Ectodermal cell (in vitro differentiated cells): Measurements from ENCODE around the gene SAP130. TPM values are rescaled to one million over a fixed set of nuclear protein-coding genes. Genes with fewer than 3 reads are reported as not detected.

Experiments used
- H3K27ac ChIP-seq: 2 replicates; pipeline ENCODE4 v1.7.0; 2013; ENCODE audit warnings: mild to moderate bottlenecking, low read depth, low read length; ENCODE audit not compliant: insufficient read depth, poor library complexity, severe bottlenecking
- H3K27me3 ChIP-seq: 2 replicates; pipeline ENCODE4 v1.7.0; 2013; ENCODE audit warnings: mild to moderate bottlenecking, low read length; ENCODE audit not compliant: insufficient read depth, control insufficient read depth, poor library complexity, severe bottlenecking
- H3K36me3 ChIP-seq: one replicate; pipeline ENCODE4 v1.7.0; 2013; ENCODE audit warnings: low read length; ENCODE audit not compliant: control insufficient read depth, insufficient read depth
- H3K4me1 ChIP-seq: one replicate; pipeline ENCODE4 v1.7.0; 2013; ENCODE audit warnings: low read length; ENCODE audit not compliant: control insufficient read depth, insufficient read depth
- H3K4me3 ChIP-seq: 2 replicates; pipeline ENCODE4 v1.7.0; 2013; ENCODE audit warnings: low read depth, low read length, control low read depth; ENCODE audit not compliant: insufficient read depth
- H3K9me3 ChIP-seq: 2 replicates; pipeline ENCODE4 v1.7.0; 2013; ENCODE audit warnings: mild to moderate bottlenecking, low read length, moderate library complexity; ENCODE audit not compliant: control insufficient read depth
- WGBS, 2 experiments: methylation state at CpG; one replicate each; pipeline ENCODE4 v1.1.7; 2013; ENCODE audit warnings: missing lambda C conversion rate in 2 of 2; 5-methylcytosine and 5-hydroxymethylcytosine counted together
- polyA plus RNA-seq, 4 experiments: library from polyadenylated mRNA; stranded (reverse); fragments of 50-300 nt; gene quantifications; one replicate each; pipeline ENCODE4 v1.2.3, GENCODE V29; 2013

SAP130 gene
- polyA plus RNA-seq (2013, experiment 1 of 4): 54.3 TPM
- polyA plus RNA-seq (2013, experiment 2 of 4): 56.1 TPM
- polyA plus RNA-seq (2013, experiment 3 of 4): 42.2 TPM
- 46.3 TPM for polyA plus RNA-seq (2013, experiment 4 of 4)

DNA sequence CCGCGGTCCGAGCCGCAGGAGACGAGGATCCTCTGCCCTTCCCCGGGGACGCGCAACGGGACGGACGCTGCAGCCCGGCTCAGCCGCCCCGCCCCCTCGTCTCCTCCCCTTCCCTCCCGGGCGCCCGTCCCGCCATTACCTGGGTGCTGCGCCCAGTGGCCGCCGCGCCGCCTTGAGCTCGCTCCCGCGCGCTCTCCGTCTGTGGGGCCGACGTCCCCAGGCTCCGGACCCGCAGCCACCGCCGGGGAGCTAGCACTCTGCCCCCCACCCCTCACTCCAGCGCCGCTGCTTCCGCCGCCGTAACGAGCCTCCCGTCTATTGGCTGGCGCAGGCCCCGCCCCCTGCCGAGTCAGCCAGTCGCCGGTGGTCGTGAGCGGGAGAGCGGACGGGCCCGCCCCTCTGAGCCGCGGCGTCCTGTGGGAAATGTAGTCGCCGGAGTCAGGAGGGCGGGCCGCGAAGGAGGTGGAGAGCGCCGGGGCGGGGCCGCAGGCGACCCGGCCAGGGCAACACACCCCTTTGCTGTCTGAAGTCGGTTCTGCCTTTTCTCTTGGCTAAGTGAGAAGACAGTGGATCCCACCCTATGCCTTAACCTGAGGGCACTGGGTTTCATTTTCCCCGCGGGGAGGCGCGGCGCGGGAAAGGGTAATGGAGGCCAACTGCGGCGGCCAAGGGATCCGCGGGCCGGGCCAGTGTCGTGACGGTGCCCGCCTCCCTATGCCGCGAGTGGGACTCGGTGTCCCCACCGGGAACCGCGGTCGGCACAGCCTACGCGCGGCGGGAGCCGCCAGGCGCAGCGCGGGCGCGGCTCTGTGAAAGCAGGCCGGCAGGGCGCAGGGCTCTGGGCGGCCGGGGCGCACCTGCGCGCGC lies at the start of gene SAP130:
SAP130 (minus strand) TSS at position 259 of the 867 bp plus-strand sequence. CDS start 1,767 bp downstream, outside the sequence.
- peak within 1 kb of the TSS; percentile 88 for H3K4me3 ChIP-seq
- peak within 1 kb of the TSS; percentile 79 for H3K27ac ChIP-seq
- H3K36me3 ChIP-seq: no peaks in the 10 kb centered on the region
- peaks cover 5% of the 10 kb centered on the region for H3K4me1 ChIP-seq
- 0% methylated on average over 106 of the region's 106 CpGs for WGBS, 2 experiments
- peaks cover 2% of the 10 kb centered on the region for H3K9me3 ChIP-seq
- H3K27me3 ChIP-seq: peaks cover 18% of the 10 kb centered on the region

DNA sequence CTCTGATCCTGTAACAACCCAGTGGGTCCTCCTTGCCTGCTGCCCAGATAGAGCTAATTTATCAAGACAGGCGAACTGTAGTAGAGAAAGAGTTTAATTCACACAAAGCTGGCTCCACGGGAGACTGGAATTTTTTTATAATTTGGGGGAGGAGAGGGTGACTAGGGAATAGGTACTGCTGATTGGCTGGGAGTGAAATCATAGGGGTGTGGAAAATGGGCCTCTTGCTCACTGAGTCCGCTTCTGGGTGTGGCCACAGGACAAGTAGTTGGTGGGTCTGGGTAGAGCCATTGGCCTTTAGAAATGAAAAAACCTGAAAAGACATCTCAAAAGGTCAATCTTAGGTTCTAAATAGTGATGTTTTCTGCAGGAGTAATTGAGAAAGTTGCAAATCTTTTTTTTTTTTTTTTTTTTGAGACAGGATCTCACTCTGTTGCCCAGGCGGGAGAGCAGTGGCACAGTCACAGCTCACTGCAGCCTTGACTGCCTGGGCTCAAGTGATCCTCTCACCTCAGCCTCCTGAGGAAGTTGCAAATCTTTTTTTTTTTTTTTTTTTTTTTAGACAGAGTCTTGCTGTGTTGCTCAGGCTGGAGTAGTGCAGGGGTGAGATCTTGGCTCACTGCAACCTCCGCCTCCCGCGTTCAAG lies 48.7 kb upstream of the SAP130 start:
- H3K4me3 ChIP-seq: no peak overlapping the region
- H3K4me1 ChIP-seq: no peaks in the 10 kb centered on the region
- H3K27me3 ChIP-seq: no peaks in the 10 kb centered on the region
- no peak overlapping the region for H3K27ac ChIP-seq
- H3K36me3 ChIP-seq: no peaks in the 10 kb centered on the region
- no peaks in the 10 kb centered on the region for H3K9me3 ChIP-seq
- WGBS, 2 experiments: 89 to 95% methylated on average over 7 of the region's 7 CpGs

DNA sequence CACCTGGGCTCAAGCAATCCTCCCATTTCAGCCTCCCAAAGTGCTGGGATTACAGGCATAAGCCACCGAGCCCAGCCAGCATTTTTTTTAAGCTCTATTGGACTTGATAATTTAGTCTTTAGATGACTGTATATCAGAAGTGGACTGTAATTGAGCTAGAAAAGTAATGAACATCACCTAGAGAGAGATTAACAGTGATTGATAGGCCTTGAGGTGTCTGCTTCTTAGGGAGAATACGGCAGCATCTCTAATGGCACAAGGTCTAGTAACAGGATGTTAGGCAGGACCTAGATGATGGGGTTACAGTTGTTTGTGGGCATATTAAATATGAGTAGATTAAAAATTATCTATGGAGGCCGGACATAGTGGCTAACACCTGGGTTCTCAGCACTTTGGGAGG lies 45.4 kb upstream of the SAP130 start:
- Histone ChIP-seq H3K4me3 (no peak overlapping the region), H3K27ac (no peak overlapping the region), H3K36me3 (no peaks in the 10 kb centered on the region), H3K4me1 (no peaks in the 10 kb centered on the region), H3K9me3 (no peaks in the 10 kb centered on the region), H3K27me3 (no peaks in the 10 kb centered on the region)
- 90 to 95% methylated on average over 3 of the region's 3 CpGs for WGBS, 2 experiments

DNA sequence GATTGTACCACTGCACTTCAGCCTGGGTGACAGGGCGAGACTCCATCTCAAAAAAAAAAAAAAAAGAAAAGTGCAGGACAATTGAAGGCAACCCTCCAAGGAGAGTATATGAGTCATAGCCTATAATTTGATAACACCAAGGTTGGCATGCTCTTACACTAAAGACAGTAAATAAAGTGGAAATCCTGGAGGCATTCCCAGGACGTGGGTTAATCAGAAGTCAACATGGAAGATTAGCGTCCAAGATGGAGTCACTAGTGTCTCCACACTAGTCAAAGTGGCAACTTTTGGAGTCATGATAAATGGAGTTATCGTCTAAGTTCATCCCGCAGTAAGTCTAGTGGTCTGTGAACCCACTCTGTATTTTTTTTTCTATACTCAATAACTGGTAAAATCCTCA lies 41.9 kb upstream of the SAP130 start:
- H3K27ac ChIP-seq: no peak overlapping the region

DNA sequence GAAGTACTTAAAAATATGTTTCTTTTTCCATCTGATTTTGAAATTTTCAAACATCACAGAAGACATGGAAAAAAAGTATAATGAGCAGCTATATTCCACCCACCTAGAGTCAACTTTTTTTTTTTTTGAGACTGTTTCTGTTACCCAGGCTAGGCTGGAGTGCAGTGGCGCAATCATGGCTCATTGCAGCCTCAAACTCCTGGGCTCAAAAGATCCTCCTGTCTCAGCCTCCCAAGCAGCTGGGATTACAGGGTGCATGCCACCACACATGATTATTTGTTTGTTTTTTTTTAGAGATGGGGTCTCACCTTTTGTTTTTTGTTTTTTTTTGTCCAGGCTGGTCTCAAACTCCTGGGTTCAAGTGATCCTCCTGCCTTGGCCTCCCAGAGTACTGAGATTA lies 36.5 kb upstream of the SAP130 start:
- H3K27ac ChIP-seq: no peak overlapping the region
- no peaks in the 10 kb centered on the region for H3K4me1 ChIP-seq
- 88 to 95% methylated on average over 1 of the region's 1 CpG for WGBS, 2 experiments
- H3K36me3 ChIP-seq: no peaks in the 10 kb centered on the region
- no peaks in the 10 kb centered on the region for H3K27me3 ChIP-seq
- no peak overlapping the region for H3K4me3 ChIP-seq
- no peaks in the 10 kb centered on the region for H3K9me3 ChIP-seq

More for the DNA sequence above, 41.9 kb upstream of the SAP130 start:
- Histone ChIP-seq H3K9me3 (no peaks in the 10 kb centered on the region), H3K27me3 (no peaks in the 10 kb centered on the region), H3K36me3 (no peaks in the 10 kb centered on the region), H3K4me3 (no peak overlapping the region), H3K4me1 (no peaks in the 10 kb centered on the region)
- 97% methylated on average over 5 of the region's 5 CpGs for WGBS, 2 experiments

DNA sequence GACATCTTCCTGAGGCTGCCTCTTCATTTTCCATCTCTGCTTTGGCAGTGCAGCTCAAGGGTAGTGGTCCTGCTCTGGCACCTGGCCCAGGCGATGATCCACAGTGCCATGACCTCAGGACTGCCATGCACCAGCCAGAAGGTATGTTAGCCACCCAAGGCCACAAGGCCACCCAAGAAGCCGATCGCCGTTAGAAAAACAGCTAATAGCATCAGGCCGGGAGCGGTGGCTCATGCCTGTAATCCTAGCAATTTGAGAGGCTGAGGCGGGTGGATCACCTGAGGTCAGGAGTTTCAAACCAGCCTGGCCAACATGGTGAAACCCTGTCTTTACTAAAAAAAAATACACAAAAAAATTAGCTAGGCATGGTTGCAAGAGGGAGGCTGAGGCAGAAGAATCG lies 34.7 kb upstream of the SAP130 start:
- no peaks in the 10 kb centered on the region for H3K36me3 ChIP-seq
- no peak overlapping the region for H3K27ac ChIP-seq
- WGBS, 2 experiments: 92 to 94% methylated on average over 8 of the region's 8 CpGs
- no peaks in the 10 kb centered on the region for H3K4me1 ChIP-seq
- H3K4me3 ChIP-seq: no peak overlapping the region
- no peaks in the 10 kb centered on the region for H3K9me3 ChIP-seq
- H3K27me3 ChIP-seq: no peaks in the 10 kb centered on the region

DNA sequence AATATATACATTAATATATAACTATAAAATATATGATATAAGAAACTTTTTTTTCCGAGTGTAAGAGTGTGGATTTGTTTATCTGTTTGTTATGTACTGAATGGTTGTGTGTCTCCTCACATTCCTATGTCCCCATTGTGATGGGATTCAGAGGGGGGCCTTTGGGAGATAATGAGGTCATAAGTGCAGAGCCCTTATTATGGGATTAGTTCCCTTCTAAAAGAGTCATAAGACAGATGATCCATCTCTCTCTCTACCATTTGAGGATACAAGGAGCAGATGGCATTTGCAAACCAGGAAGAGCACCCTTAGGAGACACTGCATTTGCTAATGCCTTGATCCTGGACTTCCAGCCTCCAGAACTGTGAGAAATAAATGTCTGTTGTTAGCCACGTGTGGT lies 30.3 kb upstream of the SAP130 start:
- Histone ChIP-seq H3K9me3 (no peaks in the 10 kb centered on the region), H3K27ac (no peak overlapping the region), H3K4me1 (no peaks in the 10 kb centered on the region), H3K4me3 (no peak overlapping the region), H3K27me3 (no peaks in the 10 kb centered on the region), H3K36me3 (no peaks in the 10 kb centered on the region)
- WGBS, 2 experiments: 83 to 85% methylated on average over 1 to 2 of the region's 2 CpGs

DNA sequence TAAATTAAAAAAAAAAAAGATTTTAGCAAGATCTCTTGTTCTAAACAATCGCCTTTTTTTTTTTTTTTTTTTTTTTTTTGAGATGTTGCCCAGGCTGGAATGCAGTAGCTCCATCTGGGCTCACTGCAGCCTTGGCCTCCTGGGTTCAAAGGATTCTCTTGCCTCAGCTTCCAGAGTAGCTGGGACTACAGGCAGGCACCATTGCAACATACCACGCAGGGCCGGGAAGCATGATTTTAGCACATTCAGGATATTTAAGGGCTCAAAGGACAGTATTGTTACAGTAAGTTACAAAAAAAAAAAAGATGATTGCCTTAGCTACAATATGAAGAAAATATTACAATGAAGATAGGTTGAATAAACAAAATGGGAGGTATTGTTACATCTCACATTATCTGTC lies 29.5 kb upstream of the SAP130 start:
- H3K4me1 ChIP-seq: no peaks in the 10 kb centered on the region
- H3K27ac ChIP-seq: no peak overlapping the region
- H3K4me3 ChIP-seq: no peak overlapping the region
- no peaks in the 10 kb centered on the region for H3K27me3 ChIP-seq
- no peaks in the 10 kb centered on the region for H3K36me3 ChIP-seq
- H3K9me3 ChIP-seq: no peaks in the 10 kb centered on the region
- 79 to 98% methylated on average over 3 of the region's 3 CpGs for WGBS, 2 experiments

DNA sequence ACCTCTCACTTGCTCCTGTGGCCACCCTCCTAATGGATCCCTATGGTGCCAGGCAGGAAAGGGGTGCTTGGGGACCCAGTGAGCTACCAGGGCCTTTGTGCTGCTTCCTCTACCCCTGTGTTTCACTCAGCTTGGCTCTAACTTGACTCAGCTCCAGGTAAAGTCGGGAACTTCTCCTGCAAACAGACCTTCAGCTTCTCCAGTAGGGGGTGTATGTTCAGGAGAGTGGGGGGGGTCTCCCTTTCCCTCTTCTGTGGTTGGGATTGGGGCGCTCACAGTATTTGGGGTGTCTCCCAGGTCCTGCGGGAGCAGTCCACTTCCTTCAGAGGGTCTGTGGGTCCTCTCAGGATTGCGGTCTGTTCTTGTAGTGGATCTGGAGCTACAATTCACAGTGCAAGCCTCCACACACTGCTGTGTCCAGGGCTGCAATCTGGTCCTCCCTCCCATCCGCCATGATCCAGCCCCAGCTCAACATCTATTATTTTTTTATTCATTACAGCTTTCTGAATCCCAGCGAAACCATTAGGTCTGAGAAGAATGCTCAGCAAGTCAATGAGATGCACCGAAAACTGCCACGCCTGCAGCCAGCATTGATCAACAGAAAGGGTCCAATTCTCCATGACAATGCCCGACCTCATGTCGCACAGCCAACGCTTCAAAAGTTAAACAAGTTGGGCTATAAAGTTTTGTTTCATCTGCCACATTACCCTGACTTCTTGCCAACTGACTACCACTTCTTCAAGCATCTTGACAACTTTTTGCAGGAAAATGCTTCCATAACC lies 26.4 kb upstream of the SAP130 start:
- no peak overlapping the region for H3K27ac ChIP-seq
- H3K36me3 ChIP-seq: no peaks in the 10 kb centered on the region
- no peaks in the 10 kb centered on the region for H3K27me3 ChIP-seq
- H3K4me3 ChIP-seq: no peak overlapping the region
- no peaks in the 10 kb centered on the region for H3K9me3 ChIP-seq
- 92 to 95% methylated on average over 11 of the region's 11 CpGs for WGBS, 2 experiments
- H3K4me1 ChIP-seq: no peaks in the 10 kb centered on the region

DNA sequence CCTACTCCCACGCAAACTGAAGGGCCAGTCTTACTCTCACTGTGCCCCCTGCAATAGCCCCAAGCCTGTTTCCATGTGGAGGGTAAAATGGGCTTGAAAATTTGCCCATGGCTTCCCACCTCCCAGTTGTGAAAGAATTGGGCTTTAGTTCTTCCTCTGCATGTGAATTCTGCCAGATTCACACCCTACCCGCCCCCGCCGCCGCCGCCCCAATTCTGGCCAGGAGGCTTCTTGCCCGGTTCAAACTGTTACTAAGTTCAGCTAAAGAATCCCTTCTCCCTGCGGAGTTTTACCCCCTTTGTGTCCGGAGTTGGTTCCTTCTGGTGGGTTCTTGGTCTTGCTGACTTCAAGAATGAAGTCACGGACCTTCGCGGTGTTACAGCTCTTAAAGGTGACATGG lies 25.5 kb upstream of the SAP130 start:
- H3K9me3 ChIP-seq: no peaks in the 10 kb centered on the region
- WGBS, 2 experiments: 96% methylated on average over 12 of the region's 12 CpGs
- no peak overlapping the region for H3K27ac ChIP-seq
- no peaks in the 10 kb centered on the region for H3K36me3 ChIP-seq
- H3K4me1 ChIP-seq: no peaks in the 10 kb centered on the region
- H3K27me3 ChIP-seq: no peaks in the 10 kb centered on the region
- no peak overlapping the region for H3K4me3 ChIP-seq
